GM19328 (cell line): Measurements from ENCODE around the gene EMB.
"Not testable (repeated sequence)": the region's sequence is repeated elsewhere in the genome, so short reads cannot be mapped to it uniquely, and the experiment has no call there.

ENCODE experiments used
- ATAC-seq: cut with Tn5 transposase; IDR thresholded peaks from one replicate; pipeline ENCODE4 v1.9.1; 2021; ENCODE audit warnings: mild to moderate bottlenecking, moderate library complexity; ENCODE audit not compliant: unreplicated experiment

EMB gene, protein sequence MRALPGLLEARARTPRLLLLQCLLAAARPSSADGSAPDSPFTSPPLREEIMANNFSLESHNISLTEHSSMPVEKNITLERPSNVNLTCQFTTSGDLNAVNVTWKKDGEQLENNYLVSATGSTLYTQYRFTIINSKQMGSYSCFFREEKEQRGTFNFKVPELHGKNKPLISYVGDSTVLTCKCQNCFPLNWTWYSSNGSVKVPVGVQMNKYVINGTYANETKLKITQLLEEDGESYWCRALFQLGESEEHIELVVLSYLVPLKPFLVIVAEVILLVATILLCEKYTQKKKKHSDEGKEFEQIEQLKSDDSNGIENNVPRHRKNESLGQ

DNA sequence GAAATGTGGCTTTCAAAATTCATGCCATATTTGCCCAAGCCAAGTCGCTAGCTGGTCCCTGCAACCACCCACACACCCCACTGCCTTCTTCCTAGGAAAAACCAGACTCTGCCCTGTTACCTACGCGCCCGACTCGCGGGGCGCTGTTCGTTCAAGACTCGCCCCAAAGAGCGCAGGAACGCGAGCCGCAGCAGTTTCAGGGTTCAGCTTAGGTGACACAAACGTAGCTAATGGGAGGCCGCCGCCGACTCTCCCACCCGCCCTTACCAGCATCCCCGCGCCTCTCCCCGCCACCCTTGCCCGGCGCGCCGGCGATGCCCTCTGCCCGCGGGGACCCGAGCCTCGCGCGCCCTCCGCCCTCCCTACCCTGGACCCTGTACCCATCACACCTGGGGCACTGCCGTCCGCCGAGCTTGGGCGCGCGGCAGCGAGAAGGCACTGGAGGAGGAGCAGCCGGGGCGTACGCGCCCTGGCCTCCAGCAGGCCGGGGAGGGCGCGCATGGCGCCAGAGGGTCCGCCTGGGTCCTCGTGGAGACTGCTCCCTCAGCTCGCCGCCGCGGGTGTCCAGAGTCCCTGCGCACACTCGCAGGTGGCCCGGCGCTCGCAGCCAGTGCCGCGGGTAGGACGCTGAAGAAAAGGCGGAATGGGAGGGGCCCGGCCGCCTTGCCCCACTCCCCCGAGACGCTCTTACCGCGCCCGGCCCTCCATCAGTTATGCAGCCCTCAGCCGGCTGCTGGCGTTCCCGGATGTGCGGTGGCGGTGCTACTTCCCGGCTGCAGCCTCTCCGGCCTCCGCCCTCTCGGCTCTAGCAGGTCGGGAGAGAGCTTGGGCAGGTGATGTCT lies at the start of gene EMB:
Gene EMB (minus strand): TSS at position 638 of the 842 bp plus-strand sequence. CDS start 137 bp downstream, at position 501.
- peak; percentile 61 for ATAC-seq

DNA sequence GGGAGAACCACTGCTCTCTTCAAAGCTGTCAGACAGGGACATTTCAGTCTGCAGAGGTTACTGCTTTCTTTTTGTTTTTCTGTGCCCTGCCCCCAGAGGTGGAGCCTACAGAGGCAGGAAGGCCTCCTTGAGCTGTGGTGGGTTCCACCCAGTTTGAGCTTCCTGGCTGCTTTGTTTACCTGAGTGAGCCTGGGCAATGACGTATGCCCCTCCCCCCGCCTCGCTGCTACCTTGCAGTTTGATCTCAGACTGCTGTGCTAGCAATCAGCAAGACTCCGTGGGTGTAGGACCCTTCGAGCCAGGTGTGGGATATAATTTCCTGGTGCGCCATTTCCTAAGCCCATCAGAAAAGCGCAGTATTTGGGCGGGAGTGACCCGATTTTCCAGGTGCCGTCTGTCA lies 48.4 kb upstream of the EMB start:
- ATAC-seq, result not testable (repeated sequence)

DNA sequence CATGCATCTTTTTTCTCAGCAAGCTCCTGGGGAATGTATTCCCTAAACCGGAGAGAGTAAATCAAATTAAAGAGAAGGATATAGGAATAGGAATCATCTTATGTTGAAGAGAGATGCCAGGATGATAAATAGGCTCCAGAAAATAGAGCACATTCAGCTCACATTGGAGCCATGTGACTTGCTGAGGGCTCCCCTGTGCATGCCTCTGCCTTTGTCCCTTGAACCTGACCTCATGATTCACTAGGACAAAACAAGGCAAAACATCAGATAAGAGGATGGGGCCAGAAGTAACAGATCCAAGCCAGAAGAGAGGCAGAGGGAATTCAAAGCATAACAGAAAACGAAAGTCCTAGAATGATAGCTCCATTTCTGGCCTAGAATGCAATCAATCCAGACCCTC lies 37.7 kb upstream of the EMB start:
- ATAC-seq, result not testable (repeated sequence)

DNA sequence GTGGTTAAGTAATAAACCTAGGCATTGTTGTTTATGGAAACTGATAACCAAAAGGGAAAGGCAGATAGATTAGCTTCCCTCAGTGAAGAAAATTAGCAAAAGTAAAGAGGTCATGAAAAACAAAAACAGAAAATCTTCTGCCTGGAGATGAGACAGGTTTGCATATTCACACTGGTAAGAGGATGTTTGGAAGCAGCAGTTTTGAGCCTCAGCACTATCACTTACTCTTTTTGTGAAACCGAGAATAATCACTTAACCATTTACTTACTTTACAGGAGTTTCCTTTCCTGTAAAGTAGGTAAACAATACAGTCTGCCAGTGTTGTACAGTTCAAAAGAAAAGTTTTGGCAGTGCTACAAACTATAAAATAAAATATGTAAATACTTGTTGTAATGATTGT lies 35.5 kb upstream of the EMB start:
- ATAC-seq, result peak; percentile 90

DNA sequence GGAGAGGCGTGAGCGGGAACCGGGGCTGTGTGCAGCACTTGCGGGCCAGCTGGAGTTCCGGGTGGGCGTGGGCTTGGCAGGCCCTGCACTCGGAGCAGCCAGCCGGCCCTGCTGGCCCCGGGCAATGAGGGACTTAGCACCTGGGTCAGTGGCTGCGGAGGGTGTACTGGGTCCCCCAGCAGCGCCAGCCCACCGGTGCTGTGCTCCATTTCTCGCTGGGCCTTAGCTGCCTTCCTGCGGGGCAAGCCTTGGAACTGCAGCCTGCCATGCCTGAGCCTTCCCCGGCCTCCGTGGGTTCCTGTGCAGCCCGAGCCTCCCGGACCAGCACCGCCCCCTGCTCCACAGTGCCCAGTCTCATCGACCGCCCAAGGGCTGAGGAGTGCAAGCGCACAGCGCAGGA lies 23.9 kb upstream of the EMB start:
- ATAC-seq, result not testable (repeated sequence)

DNA sequence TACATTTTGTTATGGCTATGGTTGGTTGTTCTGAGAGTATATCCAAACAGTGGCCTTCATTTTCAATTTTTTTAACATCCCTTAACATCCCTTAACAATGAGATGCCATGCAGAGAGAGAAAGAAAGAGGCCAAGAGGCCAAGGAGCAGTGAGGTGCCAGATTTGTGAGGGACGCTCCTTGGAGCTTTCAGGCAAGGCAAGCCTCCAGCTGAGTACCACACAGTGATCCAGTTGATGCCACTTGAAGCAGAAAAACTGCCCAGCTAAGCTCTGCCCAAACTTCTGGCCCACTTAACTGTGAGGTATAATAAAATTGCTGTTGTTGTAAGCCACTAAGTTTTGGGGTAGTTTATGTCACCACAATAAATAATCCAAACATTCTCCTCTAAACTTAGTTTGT lies 22.6 kb upstream of the EMB start:
- no peak for ATAC-seq

DNA sequence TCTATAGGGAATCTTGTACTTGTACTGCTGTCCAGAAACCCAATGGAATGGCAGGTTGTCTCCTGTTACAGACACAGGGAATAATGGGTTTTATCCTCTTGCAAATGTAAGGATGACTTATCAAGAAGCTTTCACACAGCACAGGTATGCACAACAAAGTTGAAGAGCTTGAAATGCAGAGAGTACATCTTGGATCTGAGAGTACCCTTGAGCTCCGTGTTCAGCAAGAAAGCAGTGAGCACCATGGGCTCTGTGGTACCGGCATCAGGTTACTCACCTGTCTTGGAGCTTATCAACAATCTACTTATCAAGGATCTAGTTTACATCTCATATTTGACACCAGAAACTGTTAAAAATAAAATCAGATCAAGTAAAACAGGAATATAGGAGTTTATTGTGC lies 22.0 kb upstream of the EMB start:
- no peak for ATAC-seq

DNA sequence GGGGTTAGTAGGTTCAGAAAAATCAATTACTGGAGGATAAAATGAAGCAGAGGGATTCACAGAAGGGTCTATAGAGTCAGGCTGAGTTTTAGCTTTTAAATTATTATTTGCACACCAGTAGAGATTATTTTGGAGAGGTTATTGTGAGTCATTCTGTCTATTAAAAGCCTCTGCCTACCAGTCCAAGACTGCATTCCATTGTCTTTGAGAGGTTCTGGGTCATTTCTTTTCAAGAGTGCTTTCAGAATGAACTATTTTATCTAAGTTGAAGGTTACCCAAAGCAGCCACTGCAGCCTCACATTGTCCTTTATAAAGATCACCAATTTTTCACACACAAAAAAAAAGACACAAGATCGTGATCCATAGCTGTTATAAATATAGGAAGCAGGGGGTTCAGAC lies 21.5 kb upstream of the EMB start:
- not testable (repeated sequence) for ATAC-seq

DNA sequence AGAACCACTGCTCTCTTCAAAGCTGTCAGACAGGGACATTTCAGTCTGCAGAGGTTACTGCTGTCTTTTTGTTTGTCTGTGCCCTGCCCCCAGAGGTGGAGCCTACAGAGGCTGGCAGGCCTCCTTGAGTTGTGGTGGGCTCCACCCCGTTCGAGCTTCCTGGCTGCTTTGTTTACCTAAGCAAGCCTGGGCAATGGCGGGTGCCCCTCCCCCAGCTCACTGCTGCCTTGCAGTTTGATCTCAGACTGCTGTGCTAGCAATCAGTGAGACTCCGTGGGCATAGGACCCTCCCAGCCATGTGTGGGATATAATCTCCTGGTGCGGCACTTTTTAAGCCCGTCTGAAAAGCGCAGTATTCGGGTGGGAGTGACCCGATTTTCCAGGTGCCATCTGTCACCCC lies 17.3 kb upstream of the EMB start:
- not testable (repeated sequence) for ATAC-seq

DNA sequence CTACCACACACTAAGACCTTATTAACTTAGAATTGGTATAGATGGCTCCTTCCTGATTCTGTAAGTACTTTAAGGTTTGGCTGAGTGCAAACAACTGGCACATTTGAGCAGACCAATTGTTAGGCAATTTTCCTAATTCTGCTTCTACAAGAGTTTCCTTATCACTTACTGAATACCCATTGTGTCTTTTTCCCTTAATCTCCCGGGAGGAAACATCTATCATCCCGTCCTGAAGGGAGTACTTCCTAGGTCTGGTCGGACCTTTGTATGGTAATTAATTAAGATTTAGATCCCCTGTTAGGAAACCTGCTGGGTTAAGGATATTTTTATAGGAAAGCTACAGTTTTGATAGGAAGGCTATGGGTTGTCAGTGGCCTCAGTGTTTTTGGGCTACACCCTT lies 8.2 kb upstream of the EMB start:
- ATAC-seq, result not testable (repeated sequence)

DNA sequence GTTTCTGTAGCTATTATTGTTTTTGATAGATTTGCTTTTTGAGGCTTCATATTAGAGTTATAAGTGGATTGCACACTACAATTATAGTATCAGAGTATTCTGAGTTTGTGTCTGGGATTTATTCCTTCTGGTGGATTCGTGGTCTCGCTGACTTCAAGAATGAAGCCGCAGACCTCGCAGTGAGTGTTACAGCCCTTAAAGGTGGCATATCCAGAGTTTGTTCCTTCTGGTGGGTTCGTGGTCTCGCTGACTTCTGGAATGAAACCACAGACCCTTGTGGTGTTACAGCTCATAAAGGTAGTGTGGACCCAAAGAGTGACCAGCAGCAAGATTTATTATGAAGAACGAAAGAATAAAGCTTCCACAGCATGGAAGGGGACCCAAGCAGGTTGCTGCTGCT lies 6.9 kb upstream of the EMB start:
- ATAC-seq, result no peak

DNA sequence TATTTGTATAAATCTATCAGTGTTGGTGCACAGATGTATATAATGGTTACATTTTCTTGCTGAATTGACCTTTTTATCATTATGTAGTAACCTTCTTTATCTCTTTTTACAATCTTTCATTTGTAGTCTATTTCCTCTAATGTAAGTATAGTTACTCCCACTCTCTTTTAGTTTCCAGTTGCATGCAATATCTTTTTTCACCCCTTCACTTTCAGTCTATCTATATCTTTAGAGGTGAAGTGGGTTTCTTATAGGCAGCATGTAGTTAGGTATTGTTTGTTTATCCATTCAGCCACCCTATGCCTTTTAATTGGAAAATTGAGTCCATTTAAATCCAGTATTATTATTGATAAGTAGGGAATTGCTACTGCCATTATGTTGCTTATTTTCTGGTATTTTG lies 6.1 kb upstream of the EMB start:
- no peak for ATAC-seq

DNA sequence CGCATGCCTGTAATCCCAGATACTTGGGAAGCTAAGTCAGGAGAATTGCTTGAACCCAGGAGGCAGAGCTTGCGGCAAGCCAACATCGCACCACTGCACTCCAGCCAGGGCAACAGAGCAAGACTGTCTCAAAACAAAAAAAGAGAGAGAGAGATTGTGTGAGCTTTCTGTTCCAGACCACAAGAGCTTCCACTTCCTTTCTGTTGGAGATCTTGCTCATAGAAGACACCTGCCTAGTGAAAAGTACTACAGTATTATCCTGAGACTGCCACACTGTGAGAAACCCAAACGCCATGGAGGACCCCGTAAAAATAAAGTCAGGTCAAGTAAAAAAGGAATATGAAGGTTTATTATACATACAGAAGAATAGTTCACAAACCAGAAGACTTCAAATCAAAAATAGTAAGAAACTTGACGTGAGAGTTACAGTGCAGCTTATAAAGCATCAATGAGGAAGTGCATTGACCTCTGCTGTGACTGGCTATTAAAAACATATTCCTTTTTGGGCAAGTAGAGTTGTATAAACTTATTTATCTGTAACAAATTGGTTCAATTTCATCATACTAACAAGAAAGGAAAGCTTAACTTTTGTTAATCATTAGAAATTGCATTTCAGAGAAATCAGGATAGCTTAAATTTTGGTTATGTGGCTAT lies 4.3 kb upstream of the EMB start:
- peak; percentile 56 for ATAC-seq

DNA sequence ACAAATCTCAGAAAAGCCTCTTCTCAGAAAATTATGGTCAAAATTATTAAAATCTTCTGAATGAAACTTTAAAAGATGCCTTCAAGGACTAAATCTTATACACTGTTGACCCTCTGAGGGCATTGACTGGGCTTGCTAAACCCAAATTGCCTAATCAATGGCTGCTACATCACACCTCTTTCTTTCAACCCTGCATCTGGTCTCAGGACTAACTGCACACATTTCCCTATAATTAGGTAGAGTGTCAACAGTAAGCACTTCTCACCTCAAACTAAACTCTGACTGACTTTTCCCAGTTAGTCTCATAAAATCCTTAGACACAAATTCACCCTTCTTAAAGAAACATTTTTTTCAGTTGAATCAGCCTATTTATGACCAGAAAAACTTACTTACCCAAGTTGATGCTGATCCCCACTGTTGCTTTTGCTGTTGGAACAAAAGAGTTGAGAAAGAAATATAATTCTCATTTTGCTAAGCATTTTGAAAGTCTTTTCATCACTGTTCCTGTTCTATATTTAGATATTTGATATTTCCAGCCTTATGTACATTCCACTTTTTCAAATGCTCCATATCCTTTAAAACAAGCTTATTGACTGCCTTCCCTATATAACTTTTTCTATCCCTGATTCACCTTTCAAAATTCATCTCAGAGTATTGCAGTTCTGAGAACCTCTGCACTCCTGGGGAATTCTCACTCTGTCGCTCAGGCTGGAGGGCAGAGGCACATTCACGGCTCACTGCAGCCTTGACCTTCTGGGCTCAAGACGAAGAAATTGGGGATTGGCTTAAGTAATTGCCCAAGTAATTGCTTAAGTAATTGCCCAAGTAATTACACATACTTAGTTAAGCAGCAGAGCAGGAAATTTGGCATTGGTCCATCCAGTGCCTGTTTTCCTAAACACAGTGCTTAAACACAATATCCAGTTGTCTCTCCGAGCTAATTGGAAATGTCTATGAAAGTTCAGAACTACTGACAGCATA lies 1.8 kb upstream of the EMB start:
- ATAC-seq, result not testable (repeated sequence)

DNA sequence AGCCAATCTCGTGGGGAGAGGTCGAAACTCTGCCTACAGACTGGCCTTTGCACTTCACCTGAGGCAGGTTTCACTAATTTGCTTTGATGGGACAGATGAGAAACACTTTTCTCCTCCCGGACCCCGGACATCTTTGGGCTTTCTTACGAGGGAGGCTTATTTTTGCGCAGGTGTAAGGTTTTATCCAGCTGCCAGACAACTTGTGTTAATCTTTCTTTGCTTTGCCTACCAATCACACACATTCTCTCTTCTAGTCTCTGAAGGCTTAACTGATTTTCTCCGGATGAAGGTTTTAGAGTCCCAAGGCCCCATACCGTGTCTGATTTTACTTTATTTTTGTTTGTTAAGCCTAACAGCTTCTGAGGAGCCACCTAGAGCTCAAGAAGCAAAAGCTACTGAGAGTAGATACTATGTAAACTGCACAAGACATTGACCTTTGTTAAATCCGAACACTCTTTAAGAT lies 436 bp upstream of the EMB start:
- ATAC-seq, result peak; percentile 1

DNA sequence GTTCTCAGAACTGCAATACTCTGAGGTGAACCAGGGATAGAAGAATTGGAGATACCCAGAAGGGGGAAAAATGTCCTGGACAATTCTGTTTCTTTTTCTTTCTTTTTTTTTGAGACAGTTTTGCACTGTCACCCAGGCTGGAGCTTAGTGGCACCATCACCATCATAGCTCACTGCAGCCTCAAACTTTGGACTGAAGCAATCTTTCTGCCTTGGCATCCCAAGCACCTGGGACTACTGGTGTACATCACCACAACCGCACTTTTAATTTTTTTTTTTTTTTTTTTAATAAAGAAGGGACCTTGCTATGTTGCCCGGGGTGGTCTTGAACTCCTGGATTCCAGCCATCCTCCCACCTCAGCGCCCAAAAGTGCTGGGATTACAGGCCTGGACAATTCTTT lies 1.9 kb downstream of the EMB start:
- no peak for ATAC-seq

DNA sequence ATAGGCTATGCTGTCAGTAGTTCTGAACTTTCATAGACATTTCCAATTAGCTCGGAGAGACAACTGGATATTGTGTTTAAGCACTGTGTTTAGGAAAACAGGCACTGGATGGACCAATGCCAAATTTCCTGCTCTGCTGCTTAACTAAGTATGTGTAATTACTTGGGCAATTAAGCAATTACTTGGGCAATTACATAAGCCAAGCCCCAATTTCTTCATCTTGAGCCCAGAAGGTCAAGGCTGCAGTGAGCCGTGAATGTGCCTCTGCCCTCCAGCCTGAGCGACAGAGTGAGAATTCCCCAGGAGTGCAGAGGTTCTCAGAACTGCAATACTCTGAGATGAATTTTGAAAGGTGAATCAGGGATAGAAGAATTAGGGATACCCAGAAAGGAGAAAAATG lies 3.0 kb downstream of the EMB start:
- ATAC-seq, result not testable (repeated sequence)

DNA sequence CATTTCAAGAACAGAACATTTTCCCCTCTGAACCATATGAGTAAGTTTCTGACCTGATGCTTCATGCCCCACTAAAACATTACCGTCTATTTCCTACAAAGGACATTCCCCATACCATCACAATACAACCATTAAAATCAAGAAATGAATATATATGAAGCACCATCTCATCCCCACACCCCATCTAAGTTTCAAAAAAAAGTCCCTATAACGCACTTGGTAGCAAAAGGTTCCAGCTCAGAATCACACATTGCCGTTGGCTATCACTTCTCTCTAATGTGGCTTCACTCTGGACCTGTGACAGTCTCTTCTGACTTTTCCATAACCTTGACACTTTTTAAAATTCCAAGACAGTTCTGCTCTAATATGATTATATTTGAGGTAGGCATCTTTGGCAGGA lies 5.9 kb downstream of the EMB start:
- no peak for ATAC-seq

DNA sequence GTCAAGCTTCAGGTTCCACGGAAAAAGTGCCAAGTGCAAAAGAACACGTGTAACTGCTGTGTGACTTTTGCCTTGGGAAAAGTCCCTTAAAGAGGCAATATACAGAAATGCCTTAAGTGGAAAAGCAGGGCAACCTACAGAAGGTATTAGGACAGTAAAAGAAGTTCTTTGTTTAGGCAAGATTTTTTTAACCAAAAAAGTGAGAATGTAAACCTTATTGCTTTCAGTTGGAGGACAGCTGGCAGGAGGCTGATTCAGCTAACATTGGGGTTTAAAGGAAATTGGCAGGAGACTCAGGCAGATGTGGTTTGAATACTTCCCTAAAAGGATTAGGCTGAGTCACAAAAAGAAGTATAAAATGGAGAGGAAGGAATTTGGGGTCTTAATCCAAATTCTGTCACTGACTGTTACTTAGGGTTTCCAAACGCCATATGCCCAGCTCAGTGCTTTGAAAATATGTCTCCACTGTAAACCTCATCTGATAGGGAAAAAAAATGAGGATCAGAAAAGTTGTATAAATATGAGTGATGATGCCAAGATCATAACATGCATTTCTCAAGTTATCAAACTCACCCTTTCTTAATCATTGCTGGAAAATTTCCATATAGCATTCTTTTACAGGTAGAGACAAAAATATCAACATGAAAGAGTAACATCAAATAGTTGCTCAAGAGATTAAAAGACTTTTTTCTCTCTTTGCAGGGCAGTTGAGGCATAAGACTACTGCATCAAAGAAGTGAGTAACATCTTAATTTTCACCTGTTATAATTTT lies 9.8 kb downstream of the EMB start:
- not testable (repeated sequence) for ATAC-seq
